Breast epithelium (tissue), 3 donors: Measurements from ENCODE around the gene GRB2.

Experiments used
- POLR2A ChIP-seq: fragments of 450-650 bp; IDR thresholded peaks from one replicate; pipeline ENCODE4 v1.6.1; 2016; ENCODE audit warnings: antibody characterized with exemption, mild to moderate bottlenecking, moderate library complexity
- POLR2AphosphoS5 ChIP-seq, 3 donors: sonication (generic); formaldehyde crosslinking; IDR thresholded peaks; one replicate each; pipeline ENCODE4 v1.6.1; 2017; ENCODE audit warnings: antibody characterized with exemption in 3 of 3
- TF ChIP-seq, protein P1 (sequence below), 3 donors: fragments of 450-650 bp; IDR thresholded peaks; one replicate each; pipeline ENCODE4 v1.5.1; 2016 to 2017; ENCODE audit warnings: antibody characterized with exemption in 3 of 3, mild to moderate bottlenecking in 3 of 3, moderate library complexity in 3 of 3

GRCh38 chr17:75301049-75301448, 104.4 kb downstream of the GRB2 start:
- TF ChIP-seq, protein P1, sequence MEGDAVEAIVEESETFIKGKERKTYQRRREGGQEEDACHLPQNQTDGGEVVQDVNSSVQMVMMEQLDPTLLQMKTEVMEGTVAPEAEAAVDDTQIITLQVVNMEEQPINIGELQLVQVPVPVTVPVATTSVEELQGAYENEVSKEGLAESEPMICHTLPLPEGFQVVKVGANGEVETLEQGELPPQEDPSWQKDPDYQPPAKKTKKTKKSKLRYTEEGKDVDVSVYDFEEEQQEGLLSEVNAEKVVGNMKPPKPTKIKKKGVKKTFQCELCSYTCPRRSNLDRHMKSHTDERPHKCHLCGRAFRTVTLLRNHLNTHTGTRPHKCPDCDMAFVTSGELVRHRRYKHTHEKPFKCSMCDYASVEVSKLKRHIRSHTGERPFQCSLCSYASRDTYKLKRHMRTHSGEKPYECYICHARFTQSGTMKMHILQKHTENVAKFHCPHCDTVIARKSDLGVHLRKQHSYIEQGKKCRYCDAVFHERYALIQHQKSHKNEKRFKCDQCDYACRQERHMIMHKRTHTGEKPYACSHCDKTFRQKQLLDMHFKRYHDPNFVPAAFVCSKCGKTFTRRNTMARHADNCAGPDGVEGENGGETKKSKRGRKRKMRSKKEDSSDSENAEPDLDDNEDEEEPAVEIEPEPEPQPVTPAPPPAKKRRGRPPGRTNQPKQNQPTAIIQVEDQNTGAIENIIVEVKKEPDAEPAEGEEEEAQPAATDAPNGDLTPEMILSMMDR (IDR thresholded peaks at IDR 0.05): no peak
- TF ChIP-seq POLR2AphosphoS5 (IDR thresholded peaks at IDR 0.05) (no peak), POLR2A (no peak)
